Measurements from ENCODE around the gene ATF7.
"Not testable (repeated sequence)": the region's sequence is repeated elsewhere in the genome, so short reads cannot be mapped to it uniquely, and the experiment has no call there.

Gene ATF7

DNA sequence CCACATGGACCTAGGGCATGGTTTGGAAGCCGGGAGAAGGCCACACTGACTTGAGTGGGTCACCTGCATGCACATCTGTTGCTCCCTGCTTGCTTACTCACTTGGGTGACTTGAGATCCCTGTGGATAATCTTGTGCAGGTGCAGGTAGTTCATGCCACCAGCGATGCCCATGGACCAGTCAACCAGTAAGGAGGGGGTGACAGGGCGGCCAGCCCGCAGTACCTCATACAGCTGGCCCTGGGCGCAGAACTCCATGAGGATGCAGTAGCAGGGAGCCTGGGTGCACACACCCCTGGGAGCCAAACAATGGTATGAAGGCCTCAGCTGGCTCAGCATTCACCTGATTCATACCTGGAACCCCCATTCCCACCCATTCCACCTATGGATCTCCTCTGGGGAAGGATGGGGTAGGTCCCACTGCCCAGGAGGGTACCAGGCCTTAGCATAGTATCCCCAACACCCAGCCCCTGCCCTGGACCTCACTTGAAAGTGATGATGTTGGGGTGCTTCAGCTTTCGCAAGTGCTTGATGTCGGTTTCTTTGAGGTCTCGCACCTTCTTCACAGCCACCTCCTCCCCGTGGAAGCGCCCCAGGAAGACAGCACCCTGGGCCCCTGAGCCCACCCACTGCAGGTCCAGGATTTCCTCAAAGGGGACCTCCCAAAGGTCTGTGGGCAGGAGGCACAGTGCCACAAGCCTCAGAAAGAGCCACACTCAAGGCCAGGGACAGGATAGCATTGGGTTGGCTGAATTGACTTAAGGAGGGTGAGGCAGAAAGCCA is 140.0 kb downstream of the ATF7 start:
- H3K9me3 Mint-ChIP-seq, result no peaks in the 10 kb centered on the region
- H3K4me1 Mint-ChIP-seq, result peaks cover 20% of the 10 kb centered on the region
- no peak for ATAC-seq
- H3K27me3 Mint-ChIP-seq, result no peaks in the 10 kb centered on the region
- H3K4me3 Mint-ChIP-seq, result no peak overlapping the region
- H3K27ac Mint-ChIP-seq, result no peak overlapping the region
- peaks cover 16% of the 10 kb centered on the region for H3K36me3 Mint-ChIP-seq

DNA sequence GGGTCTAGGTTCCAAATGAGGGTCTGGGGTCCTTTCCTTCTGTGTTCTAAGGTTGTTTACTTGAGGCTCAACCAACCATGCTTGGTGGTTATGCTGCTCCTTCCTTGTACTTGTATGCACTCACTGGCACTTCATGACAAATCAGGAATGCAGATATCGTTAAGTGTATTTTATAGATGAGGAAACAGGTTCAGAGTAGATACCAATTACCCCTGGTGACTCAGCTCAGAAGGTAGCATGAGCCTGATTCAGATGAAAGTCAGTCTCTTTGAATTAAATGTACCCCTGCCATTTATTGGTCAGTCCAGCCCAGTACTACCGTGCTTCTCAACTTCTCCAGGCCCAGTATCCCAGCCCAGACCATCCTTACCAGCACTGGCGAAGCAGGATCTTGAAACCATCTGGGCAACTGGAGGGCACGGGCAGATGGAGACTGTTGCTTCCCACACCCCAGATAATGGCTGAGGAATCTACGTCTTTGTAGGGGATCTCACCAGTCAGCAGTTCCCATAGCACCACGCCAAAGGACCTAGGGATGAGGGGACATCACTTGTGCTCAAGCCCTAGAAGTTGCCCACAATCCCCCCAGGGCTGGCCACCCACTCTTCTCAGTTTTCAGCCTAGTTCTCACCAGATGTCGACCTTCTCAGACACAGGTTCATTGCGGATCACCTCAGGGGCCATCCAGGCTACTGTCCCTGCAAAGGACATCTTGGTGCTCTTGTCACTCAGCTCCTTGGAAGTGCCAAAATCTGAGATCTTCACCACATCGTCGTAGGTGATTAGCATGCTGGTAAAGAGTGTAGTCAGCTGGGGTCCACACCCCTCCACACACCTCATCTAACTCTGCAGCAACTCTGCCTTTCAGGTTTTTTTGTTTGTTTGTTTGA is 141.3 kb downstream of the ATF7 start:
- no peak for ATAC-seq
- Mint-ChIP-seq H3K4me3 (no peak overlapping the region), H3K4me1 (peaks cover 20% of the 10 kb centered on the region), H3K36me3 (peaks cover 16% of the 10 kb centered on the region), H3K27me3 (no peaks in the 10 kb centered on the region), H3K9me3 (no peaks in the 10 kb centered on the region), H3K27ac (no peak overlapping the region)

DNA sequence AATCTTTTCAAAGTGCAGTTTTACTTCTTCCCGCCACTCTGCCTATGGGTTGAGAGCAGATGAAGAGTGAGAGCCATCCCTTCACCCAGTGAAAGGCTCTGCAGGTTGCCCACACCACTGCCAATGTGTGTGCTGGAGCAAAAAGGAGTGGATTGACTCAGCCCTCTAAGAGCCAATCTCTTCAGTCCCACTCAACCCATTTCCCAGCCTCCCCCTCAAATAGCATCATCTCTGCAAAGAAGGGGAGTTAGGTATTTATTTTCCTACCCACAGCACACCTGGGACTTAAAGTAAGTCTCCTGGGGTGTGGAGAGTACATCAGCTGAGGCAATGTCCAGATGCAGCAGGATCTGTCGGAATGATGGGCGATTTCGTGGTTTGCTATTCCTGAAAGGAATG is 142.2 kb downstream of the ATF7 start:
- Mint-ChIP-seq H3K27ac (no peak overlapping the region), H3K4me1 (peaks cover 20% of the 10 kb centered on the region), H3K4me3 (no peak overlapping the region), H3K9me3 (no peaks in the 10 kb centered on the region), H3K36me3 (peaks cover 26% of the 10 kb centered on the region), H3K27me3 (no peaks in the 10 kb centered on the region)
- ATAC-seq, result no peak

DNA sequence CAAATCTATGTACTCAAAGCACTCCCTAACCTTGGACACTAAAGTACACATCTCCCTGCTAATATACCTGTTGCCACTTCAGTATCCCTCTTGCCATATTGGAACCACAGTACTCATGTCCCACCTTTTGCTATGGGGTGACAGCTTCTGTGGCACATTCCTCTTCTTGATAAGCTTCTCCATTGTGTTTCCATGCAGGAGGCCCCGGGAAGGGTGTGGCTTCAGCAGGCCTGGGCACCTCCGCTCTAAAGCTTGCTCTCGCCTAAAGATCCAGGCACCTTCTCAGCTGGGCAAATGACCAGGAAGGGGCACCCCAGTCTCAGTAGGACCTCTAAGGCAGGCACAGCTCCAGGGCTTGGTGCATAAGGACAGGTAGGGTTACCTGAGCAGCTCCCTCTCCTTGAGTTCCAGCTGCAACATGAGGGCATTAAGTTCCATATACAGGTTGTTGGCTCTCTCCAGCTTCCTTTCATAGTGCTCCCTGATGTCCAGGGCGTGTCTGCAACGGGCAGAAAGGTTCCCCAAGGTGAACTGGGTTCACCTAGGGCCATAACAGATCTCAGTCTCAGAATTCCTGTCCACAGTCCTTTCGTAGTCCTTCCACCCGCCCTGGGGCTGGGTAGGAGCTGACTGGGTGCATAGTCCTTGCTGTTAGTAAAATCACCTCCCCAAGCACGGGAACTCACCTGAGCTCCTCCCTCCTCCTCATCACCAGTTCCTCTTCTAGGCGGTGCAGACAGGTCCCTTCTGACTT is 142.8 kb downstream of the ATF7 start:
- Mint-ChIP-seq H3K36me3 (peaks cover 29% of the 10 kb centered on the region), H3K9me3 (no peaks in the 10 kb centered on the region)
- peak; percentile 66 for ATAC-seq

DNA sequence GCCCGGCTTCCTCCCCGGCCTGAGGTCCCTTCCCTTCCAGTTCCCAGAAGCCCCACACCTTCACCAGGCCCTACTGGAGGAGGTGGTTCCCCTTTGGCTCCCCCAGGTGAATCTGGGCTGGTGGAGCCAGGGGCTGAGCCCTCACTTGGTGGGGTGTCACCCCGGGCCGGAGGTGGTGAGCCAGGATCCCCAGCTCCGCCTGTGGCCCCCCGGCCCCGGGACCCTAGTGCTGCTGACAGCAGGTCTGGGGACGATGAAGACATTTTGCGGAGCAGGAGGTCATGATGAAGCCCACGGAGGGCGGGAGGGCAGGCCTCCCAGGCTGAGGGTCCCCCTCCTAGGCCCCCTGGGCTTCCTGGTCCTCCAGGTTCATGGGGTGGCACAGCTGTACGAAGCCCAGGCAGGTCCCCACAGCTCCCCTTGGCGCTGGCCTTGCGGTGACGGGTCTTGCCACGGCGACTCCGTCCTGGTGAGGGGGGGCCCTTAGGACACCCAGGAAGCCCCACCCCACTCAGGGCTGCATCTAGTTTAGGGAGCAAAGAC is 143.5 kb downstream of the ATF7 start:
- peaks cover 29% of the 10 kb centered on the region for H3K36me3 Mint-ChIP-seq
- H3K4me1 Mint-ChIP-seq, result peaks cover 20% of the 10 kb centered on the region
- no peak overlapping the region for H3K27ac Mint-ChIP-seq
- H3K27me3 Mint-ChIP-seq, result no peaks in the 10 kb centered on the region
- H3K9me3 Mint-ChIP-seq, result no peaks in the 10 kb centered on the region
- no peak overlapping the region for H3K4me3 Mint-ChIP-seq
- ATAC-seq, result peak; percentile 31

More for the DNA sequence above, 142.8 kb downstream of the ATF7 start:
- H3K27me3 Mint-ChIP-seq, result no peaks in the 10 kb centered on the region
- no peak overlapping the region for H3K27ac Mint-ChIP-seq
- no peak overlapping the region for H3K4me3 Mint-ChIP-seq
- H3K4me1 Mint-ChIP-seq, result peaks cover 20% of the 10 kb centered on the region

DNA sequence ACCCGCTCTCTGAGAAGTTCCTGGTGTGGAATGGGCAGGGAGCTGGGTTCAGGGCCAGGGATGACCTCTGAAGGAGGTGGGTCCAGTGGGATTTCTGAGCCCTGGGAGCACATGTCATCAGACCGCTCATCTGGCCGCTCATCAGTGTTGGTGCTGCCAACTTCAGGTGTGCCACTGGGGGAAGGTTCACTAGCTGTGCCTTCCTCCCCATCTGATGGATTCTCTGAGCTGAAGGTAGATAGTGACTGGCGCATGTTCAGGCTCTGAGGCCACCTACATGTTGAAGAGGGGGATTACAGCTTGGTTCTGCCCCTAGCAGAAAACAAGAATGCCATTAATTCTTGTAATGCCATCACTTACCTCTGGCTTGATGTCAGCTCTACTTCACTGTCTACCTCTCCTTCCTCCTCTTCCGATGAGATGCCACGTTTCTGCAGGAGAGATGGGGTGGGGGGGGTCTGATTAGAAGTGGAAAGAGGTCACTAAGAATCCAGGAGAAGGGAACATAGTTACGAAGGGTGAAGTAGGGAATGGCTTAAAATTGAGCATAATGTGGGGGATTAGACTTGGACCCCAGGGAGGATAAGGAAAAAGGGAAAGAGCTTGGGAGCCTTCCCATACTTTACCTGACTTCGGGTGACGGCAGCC is 144.1 kb downstream of the ATF7 start:
- Mint-ChIP-seq H3K4me3 (no peak overlapping the region), H3K27ac (no peak overlapping the region), H3K36me3 (peaks cover 31% of the 10 kb centered on the region), H3K27me3 (no peaks in the 10 kb centered on the region), H3K9me3 (no peaks in the 10 kb centered on the region), H3K4me1 (peaks cover 23% of the 10 kb centered on the region)
- ATAC-seq, result peak; percentile 49

DNA sequence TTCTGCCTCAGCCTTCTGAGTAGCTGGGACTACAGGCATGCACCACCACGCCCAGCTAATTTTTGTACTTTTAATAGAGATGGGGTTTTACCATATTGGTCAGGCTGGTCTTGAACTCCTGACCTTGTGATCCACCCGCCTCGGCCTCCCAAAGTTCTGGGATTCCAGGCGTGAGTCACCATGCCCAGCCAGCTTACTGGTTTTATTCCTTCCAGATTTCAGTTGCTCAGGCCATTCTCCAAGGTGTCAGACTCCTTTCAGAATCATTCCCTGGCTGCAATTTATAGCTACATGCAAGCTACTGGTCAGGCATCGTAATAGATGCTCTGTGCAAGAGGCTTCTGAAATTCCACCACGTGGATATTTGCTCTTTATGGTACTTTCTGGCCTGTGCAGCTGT is 144.7 kb downstream of the ATF7 start:
- H3K4me3 Mint-ChIP-seq, result not testable (repeated sequence)
- peaks cover 37% of the 10 kb centered on the region for H3K36me3 Mint-ChIP-seq

DNA sequence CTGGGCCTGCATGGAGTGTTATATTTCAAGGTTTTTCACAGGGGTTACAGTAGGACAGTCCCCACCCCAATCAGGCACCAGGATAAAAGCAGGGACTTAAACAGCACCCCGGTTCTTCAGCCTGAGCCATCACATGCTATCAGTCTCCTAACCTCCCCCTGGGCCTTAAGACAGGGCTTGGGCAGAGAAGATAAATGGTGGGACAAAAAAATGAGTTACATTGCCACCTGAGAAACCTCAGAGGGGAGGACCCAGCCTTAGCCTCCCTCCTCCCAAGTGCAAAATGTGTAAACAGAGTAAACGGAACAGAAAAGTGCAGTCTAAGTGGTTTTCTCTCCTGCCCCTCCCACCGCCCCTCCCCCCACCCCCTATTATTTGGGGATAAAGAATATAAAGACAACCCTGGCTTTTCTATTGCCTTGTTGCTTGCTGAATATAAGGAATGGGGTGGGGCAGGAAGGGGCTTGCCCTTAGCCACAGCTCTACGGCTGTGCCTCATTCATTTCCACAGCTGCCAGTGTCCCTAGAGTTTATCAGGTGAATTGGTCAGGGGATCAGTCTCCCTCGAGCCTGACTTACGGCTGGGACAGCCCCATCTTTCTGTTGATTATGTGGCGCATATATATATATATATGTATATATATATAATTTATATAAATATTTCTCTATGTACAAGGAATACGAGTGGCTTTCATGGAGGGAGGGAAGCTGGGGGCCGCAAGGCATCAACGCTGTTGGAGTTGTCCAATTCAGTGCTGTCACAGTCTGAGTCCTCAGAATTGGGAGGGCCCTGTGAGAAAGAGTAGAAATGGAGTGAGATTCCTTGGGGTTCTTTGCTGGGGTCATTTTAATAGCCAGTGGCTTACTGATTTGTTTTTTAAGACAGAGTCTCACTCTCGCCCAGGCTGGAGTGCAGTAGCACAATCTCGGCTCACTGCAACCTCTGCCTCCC is 145.4 kb downstream of the ATF7 start:
- H3K4me1 Mint-ChIP-seq, result peaks cover 28% of the 10 kb centered on the region
- H3K27me3 Mint-ChIP-seq, result no peaks in the 10 kb centered on the region
- H3K4me3 Mint-ChIP-seq, result no peak overlapping the region
- no peak for ATAC-seq
- no peaks in the 10 kb centered on the region for H3K9me3 Mint-ChIP-seq
- peaks cover 44% of the 10 kb centered on the region for H3K36me3 Mint-ChIP-seq
- H3K27ac Mint-ChIP-seq, result no peak overlapping the region

More for the DNA sequence above, 144.7 kb downstream of the ATF7 start:
- not testable (repeated sequence) for ATAC-seq, H3K27me3 Mint-ChIP-seq, H3K9me3 Mint-ChIP-seq, H3K27ac Mint-ChIP-seq
- peaks cover 28% of the 10 kb centered on the region for H3K4me1 Mint-ChIP-seq

DNA sequence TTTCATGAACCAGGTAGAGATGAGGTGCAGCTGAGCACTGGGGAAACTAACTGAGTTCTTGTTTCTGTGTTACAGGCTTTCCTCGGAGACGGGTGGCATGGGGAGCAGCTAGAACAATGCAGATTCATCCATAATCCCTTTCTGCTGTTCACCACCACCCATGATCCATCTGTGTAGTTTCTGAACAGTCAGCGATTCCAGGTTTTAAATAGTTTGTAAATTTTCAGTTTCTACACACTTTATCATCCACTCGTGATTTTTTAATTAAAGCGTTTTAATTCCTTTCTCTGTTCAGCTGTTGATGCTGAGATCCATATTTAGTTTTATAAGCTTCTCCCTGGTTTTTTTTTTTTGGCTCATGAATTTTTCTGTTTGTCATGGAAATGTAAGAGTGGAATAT is 146.9 kb downstream of the ATF7 start:
- no peaks in the 10 kb centered on the region for H3K27me3 Mint-ChIP-seq

DNA sequence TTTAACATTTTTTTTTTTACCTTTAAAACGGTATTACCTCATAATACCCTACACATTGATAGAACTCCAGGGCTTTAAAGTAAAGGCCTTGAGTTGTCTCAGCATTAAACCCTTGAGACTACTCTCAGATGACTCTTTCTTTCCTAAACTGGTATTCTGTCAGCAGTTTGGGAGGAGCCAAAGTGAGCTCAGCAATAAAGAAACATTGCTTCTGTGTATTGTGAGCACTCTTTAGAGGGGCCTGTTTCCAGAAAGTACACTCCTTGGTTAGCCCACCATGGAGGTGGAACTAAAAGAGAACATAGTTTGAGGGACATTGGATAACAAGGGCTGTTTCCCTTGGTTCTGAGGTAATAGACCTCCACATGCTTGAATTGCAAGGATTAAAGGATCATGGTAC is 147.3 kb downstream of the ATF7 start:
- peaks cover 41% of the 10 kb centered on the region for H3K4me1 Mint-ChIP-seq
- no peak overlapping the region for H3K27ac Mint-ChIP-seq
- ATAC-seq, result no peak
- no peaks in the 10 kb centered on the region for H3K27me3 Mint-ChIP-seq
- peaks cover 52% of the 10 kb centered on the region for H3K36me3 Mint-ChIP-seq
- H3K4me3 Mint-ChIP-seq, result no peak overlapping the region
- no peaks in the 10 kb centered on the region for H3K9me3 Mint-ChIP-seq

More for the DNA sequence above, 146.9 kb downstream of the ATF7 start:
- no peaks in the 10 kb centered on the region for H3K9me3 Mint-ChIP-seq
- H3K4me1 Mint-ChIP-seq, result peaks cover 37% of the 10 kb centered on the region
- peaks cover 48% of the 10 kb centered on the region for H3K36me3 Mint-ChIP-seq
- no peak for ATAC-seq
- no peak overlapping the region for H3K4me3 Mint-ChIP-seq
- H3K27ac Mint-ChIP-seq, result no peak overlapping the region

DNA sequence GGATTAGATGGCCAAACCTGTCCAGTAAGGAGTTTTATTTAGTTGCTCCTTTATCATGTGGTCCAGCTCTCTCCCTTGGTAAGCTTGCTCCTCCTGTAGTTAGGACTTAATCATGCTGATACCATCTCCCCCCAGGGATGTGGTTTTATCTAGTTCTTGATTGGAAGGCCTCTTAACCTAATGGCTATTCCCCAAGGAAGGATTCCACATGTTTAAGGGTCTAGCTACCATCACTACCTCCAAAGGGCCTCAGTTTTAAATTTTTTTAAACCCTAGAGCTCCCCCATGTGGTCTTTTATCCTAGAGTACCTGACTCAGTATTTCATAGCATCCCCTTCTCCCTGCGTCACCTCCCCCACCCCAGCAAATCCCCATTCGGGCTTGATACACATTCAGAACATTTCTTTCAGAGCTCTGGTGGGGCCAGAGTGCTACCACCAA is 149.4 kb downstream of the ATF7 start:
- Mint-ChIP-seq H3K36me3 (peaks cover 60% of the 10 kb centered on the region), H3K4me1 (peaks cover 41% of the 10 kb centered on the region), H3K27me3 (no peaks in the 10 kb centered on the region), H3K4me3 (no peak overlapping the region), H3K9me3 (no peaks in the 10 kb centered on the region), H3K27ac (peak overlapping the region; percentile 30)
- no peak for ATAC-seq

DNA sequence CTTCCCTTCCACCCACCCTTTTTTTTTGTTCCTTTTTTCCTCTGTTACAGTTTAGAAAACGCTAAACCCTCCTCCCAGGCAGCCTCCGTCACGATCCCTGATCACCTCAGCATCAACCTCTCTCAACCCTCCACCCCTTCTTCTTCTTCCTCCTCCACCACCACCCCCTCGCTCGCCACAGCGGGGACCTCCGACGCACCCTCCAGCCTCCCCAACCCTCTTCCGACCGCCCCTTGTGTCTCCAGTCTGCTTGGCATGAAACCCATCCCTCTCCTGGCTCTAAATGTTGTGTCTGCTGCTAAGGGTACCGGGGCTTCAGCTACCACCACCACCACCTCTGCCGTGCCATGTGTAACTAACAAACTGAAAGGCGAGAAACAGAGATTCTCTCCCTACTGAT is 151.4 kb downstream of the ATF7 start:
- H3K4me1 Mint-ChIP-seq, result peaks cover 46% of the 10 kb centered on the region

DNA sequence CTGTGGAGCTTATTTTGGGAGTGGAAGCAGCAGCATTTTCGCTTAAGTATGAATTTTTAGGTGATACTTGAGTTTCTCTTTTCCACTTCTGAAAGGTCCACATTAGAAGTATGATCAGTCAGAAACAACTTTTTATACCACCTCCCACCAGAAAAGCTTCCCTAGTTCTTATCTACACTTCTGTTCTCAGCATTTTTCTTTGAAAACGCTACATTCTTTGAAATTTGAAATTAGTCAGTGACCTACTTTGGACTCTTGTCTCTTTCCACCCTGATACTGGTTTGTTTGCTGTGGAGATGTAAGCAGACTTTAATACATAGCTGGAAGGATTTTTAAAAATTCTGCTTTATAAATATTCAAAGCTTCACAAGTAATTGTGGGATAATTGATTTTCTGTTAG is 152.1 kb downstream of the ATF7 start:
- no peak for ATAC-seq
- H3K9me3 Mint-ChIP-seq, result no peaks in the 10 kb centered on the region

More for the DNA sequence above, 151.4 kb downstream of the ATF7 start:
- Mint-ChIP-seq H3K27me3 (no peaks in the 10 kb centered on the region), H3K27ac (peak overlapping the region; percentile 54), H3K9me3 (no peaks in the 10 kb centered on the region), H3K4me3 (peak overlapping the region; percentile 3), H3K36me3 (peaks cover 70% of the 10 kb centered on the region)
- no peak for ATAC-seq

More for the DNA sequence above, 152.1 kb downstream of the ATF7 start:
- peaks cover 46% of the 10 kb centered on the region for H3K4me1 Mint-ChIP-seq
- H3K4me3 Mint-ChIP-seq, result no peak overlapping the region
- no peaks in the 10 kb centered on the region for H3K27me3 Mint-ChIP-seq
- H3K27ac Mint-ChIP-seq, result peak overlapping the region; percentile 54
- H3K36me3 Mint-ChIP-seq, result peaks cover 62% of the 10 kb centered on the region

Measured in stimulated activated memory B cell treated with anti-CD40 and anti-IgM and Interleukin-4, amounts not matched to agents 10 μg/mL and 1 μg/mL and 100 μg/mL, for 72 hours (primary cell).